PC-9 (cell line): ENCODE measurements around the gene SAMD14. TPM values are rescaled to one million over a fixed set of nuclear protein-coding genes. Genes with fewer than 3 reads are reported as not detected.
A peak's percentile ranks its signal among the peaks of the same experiment; 100 is the strongest.

ENCODE experiments used
- BruUV-seq: library from RNA; stranded (reverse); fragments of 400-500 nt; replicated peaks from 2 replicates; lab custom pipeline; 2021; lab: Mats Ljungman, UMichigan
- CTCF ChIA-PET: fragments of 300-600 bp; sonication (Branson Sonifier 250); formaldehyde crosslinking; loops from one replicate; lab custom pipeline; 2022; ENCODE audit warnings: antibody characterized with exemption; lab: Charles Lee
- POLR2A ChIA-PET: fragments of 300-600 bp; sonication (Branson Sonifier 250); formaldehyde crosslinking; loops from one replicate; lab custom pipeline; 2022; ENCODE audit warnings: antibody characterized with exemption; ENCODE audit not compliant: unreplicated experiment; lab: Charles Lee
- DNase-seq, 2 experiments: peaks; one replicate each; pipeline versions ENCODE4 v3.0.0 to v3.0.0-alpha.2; 2015 to 2022; ENCODE audit warnings: mixed read lengths in 1 of 2
- H2AFZ ChIP-seq: fragments of 200-600 bp; sonication (generic); 2 replicates; pipeline ENCODE4 v1.8.1; 2017; ENCODE audit warnings: antibody characterized with exemption
- H3F3A ChIP-seq: fragments of 200-600 bp; sonication (generic); 2 replicates; pipeline ENCODE4 v1.8.1; 2017; ENCODE audit warnings: antibody characterized with exemption, mild to moderate bottlenecking, low read depth; ENCODE audit not compliant: insufficient read depth
- H3K27ac ChIP-seq: fragments of 200-600 bp; sonication (generic); 2 replicates; pipeline ENCODE4 v1.6.1; 2016; ENCODE audit warnings: mixed run types
- H3K27me3 ChIP-seq: fragments of 200-600 bp; sonication (generic); 2 replicates; pipeline ENCODE4 v1.6.1; 2016; ENCODE audit warnings: low read depth, mixed run types; ENCODE audit not compliant: insufficient read depth
- H3K36me3 ChIP-seq: fragments of 200-600 bp; sonication (generic); 2 replicates; pipeline ENCODE4 v1.6.1; 2016; ENCODE audit warnings: low read depth, mixed run types
- H3K4me1 ChIP-seq: fragments of 200-600 bp; sonication (generic); replicated peaks from 2 replicates; pipeline ENCODE4 v1.6.1; 2016; ENCODE audit warnings: mixed run types; ENCODE audit not compliant: insufficient read depth
- H3K4me2 ChIP-seq: fragments of 200-600 bp; sonication (generic); 2 replicates; pipeline ENCODE4 v1.6.1; 2017; ENCODE audit warnings: mixed run types
- H3K4me3 ChIP-seq: fragments of 200-600 bp; sonication (generic); 2 replicates; pipeline ENCODE4 v1.6.1; 2016; ENCODE audit warnings: mixed run types
- H3K79me2 ChIP-seq: fragments of 200-600 bp; sonication (generic); 2 replicates; pipeline ENCODE4 v1.6.1; 2017; ENCODE audit warnings: low read depth, mixed run types
- H3K9me2 ChIP-seq: fragments of 200-600 bp; sonication (generic); 2 replicates; pipeline ENCODE4 v1.8.1; 2017; ENCODE audit warnings: mild to moderate bottlenecking; ENCODE audit not compliant: insufficient read depth
- H3K9me3 ChIP-seq: fragments of 200-600 bp; sonication (generic); 2 replicates; pipeline ENCODE4 v1.8.1; 2016; ENCODE audit warnings: low read depth; ENCODE audit not compliant: insufficient read depth
- H4K20me1 ChIP-seq: fragments of 200-600 bp; sonication (generic); 2 replicates; pipeline ENCODE4 v1.8.1; 2017; ENCODE audit not compliant: insufficient read depth
- EZH2 ChIP-seq: fragments of 200-600 bp; sonication (generic); IDR thresholded peaks from 2 replicates; pipeline ENCODE4 v1.8.0; 2017; ENCODE audit warnings: antibody characterized with exemption, low read depth
- intact Hi-C: fragments of 100-400 bp; cut with micrococcal nuclease; formaldehyde crosslinking; loops from one replicate; pipeline ENCODE4 v1.10.0; 2022; ENCODE audit not compliant: unreplicated experiment
- total RNA-seq: library from RNA; stranded (reverse); gene quantifications from 2 replicates; pipeline ENCODE4 v1.2.3, GENCODE V29; 2021
- TF ChIP-seq, protein P1 (sequence below): fragments of 200-600 bp; sonication (generic); conservative IDR thresholded peaks from 2 replicates; pipeline ENCODE4 v1.6.1; 2017; ENCODE audit warnings: mixed run types, antibody characterized with exemption, mild to moderate bottlenecking, moderate library complexity

The SAMD14 gene
- total RNA-seq, 1 experiment from 2014 or later: 0.17 TPM

DNA sequence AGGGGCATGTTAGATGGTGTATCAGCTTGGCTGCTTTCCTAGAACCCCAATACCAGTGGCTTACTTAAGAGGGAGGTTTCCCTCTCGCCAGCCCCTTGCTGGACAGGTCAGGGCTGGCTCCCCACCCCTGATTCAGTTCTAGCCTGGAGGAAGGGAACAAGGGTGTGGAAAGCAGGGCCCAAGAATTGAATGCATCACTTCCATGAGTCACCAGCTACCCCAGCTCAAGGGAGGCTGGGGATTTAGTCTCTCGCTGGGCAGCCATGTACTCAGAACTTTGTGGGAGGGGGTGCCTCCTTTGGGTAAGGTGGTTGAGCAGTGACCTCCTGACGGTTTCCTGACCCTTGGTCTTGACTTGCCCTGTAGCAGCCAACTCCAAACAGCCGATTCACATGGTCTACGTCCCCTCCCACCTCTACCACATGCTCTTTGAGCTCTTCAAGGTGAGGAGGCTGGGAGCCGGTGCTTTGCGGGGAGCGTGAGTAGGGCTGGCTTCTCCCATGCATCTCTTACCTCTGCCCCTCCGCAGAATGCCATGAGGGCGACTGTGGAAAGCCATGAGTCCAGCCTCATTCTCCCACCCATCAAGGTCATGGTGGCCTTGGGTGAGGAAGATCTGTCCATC lies 22.1 kb downstream of the SAMD14 start:
- Histone ChIP-seq H3K4me2 (peak overlapping the region; percentile 11; the same call in 1 of the 2 replicates), H3K4me1 (peaks cover 23% of the 10 kb centered on the region), H3K27ac (no peak overlapping the region), H3K36me3 (no peaks in the 10 kb centered on the region), H3F3A (peaks cover 5% of the 10 kb centered on the region; the same call in 1 of the 2 replicates), H3K9me2 (no peaks in the 10 kb centered on the region), H3K27me3 (no peaks in the 10 kb centered on the region), H3K79me2 (0 out of 2 replicates have a peak, but pooled peaks cover under 1% of the 10 kb centered on the region), H3K9me3 (no peaks in the 10 kb centered on the region), H2AFZ (no peak overlapping the region), H4K20me1 (no peaks in the 10 kb centered on the region), H3K4me3 (no peak overlapping the region)
- no TSS peak for BruUV-seq
- intact Hi-C loops: no loop called here
- POLR2A ChIA-PET: interaction anchor here (0.6 kb wide), 1 partner anchor 25 kb away, joined by 3 read pairs; no protein-coding TSS in a partner anchor
- TF ChIP-seq, protein P1, sequence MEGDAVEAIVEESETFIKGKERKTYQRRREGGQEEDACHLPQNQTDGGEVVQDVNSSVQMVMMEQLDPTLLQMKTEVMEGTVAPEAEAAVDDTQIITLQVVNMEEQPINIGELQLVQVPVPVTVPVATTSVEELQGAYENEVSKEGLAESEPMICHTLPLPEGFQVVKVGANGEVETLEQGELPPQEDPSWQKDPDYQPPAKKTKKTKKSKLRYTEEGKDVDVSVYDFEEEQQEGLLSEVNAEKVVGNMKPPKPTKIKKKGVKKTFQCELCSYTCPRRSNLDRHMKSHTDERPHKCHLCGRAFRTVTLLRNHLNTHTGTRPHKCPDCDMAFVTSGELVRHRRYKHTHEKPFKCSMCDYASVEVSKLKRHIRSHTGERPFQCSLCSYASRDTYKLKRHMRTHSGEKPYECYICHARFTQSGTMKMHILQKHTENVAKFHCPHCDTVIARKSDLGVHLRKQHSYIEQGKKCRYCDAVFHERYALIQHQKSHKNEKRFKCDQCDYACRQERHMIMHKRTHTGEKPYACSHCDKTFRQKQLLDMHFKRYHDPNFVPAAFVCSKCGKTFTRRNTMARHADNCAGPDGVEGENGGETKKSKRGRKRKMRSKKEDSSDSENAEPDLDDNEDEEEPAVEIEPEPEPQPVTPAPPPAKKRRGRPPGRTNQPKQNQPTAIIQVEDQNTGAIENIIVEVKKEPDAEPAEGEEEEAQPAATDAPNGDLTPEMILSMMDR: no peak
- TF ChIP-seq EZH2: no peak
- peak; percentile 51 to 71 for DNase-seq
- CTCF ChIA-PET: interaction anchor here (0.6 to 1.8 kb wide), 2 partner anchors 14 to 16 kb away, joined by 4 to 9 read pairs; no protein-coding TSS in a partner anchor

DNA sequence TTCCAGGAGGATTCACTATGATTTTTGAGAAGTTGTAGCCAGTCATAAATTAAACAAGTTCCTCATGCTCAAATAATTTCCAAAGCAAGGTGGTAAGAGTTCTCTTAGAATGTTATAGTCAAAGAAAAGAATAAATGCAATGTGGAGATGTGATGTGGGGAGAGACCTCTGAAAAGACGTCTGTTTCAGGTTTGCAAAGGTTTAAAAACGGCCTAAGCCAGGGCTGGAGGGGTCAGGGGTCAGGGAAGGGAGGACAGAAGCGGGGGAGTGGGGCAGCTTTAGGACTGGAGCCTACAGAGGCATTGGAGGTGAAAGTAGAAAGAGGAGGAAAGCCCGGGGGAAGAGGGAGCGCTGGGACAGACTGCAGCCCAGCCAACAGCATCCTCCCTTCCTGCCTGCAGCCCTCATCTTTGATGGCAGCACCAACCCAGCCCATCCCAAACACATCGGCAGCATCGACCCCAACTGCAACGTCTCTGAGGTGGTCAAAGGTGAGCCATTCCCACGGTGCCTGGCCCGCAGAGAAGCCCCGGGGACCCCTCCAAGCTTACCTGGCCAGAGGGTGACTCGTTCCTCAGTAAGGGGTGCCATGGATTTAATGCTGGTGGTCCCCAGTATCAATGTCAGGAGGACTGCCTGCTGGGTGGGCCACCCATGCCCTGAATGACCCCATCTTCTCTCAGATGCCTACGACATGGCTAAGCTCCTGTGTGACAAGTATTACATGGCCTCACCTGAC lies 23.4 kb downstream of the SAMD14 start:
- Histone ChIP-seq H2AFZ (no peak overlapping the region), H3F3A (peaks cover 11% of the 10 kb centered on the region), H3K4me3 (no peak overlapping the region), H3K27ac (no peak overlapping the region), H4K20me1 (peaks cover under 1% of the 10 kb centered on the region; the same call in 1 of the 2 replicates), H3K9me2 (no peaks in the 10 kb centered on the region), H3K36me3 (no peaks in the 10 kb centered on the region), H3K27me3 (no peaks in the 10 kb centered on the region), H3K4me1 (peaks cover 31% of the 10 kb centered on the region), H3K9me3 (no peaks in the 10 kb centered on the region), H3K79me2 (peaks cover 5% of the 10 kb centered on the region; the same call in 1 of the 2 replicates), H3K4me2 (no peak overlapping the region)
- intact Hi-C loops: no loop called here
- no peak for DNase-seq
- TF ChIP-seq, protein P1: no peak
- TF ChIP-seq EZH2: no peak
- POLR2A ChIA-PET: interaction anchor here (0.5 kb wide), 1 partner anchor 543 kb away, joined by 3 read pairs; no protein-coding TSS in a partner anchor
- CTCF ChIA-PET: no interaction called here
- no TSS peak for BruUV-seq

DNA sequence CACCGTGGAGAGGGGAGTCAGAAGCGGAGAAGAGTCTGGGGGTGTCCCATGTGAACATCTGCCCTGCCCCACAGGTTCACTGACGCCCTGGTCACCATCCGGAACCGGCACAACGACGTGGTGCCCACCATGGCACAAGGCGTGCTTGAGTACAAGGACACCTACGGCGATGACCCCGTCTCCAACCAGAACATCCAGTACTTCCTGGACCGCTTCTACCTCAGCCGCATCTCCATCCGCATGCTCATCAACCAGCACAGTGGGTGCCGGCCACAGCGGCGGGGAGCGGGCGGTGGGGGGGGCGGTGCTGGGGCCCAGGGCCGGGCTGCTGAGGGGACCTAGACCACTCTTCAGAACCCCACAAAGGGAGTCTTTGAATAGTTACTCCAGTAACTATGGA lies 24.1 kb downstream of the SAMD14 start:
- TF ChIP-seq, protein P1: no peak
- no peak for TF ChIP-seq EZH2
- DNase-seq: no peak
- ChIA-PET POLR2A (interaction anchor here (0.5 kb wide), 1 partner anchor 544 kb away, joined by 3 read pairs; no protein-coding TSS in a partner anchor), CTCF (no interaction called here)
- H3F3A ChIP-seq: peaks cover 18% of the 10 kb centered on the region
- peaks cover 5% of the 10 kb centered on the region; the same call in 1 of the 2 replicates for H3K79me2 ChIP-seq
- intact Hi-C loops: no loop called here
- H3K4me2 ChIP-seq: no peak overlapping the region
- H4K20me1 ChIP-seq: peaks cover 6% of the 10 kb centered on the region; the same call in 1 of the 2 replicates
- H2AFZ ChIP-seq: no peak overlapping the region
- H3K36me3 ChIP-seq: no peaks in the 10 kb centered on the region
- H3K9me2 ChIP-seq: no peaks in the 10 kb centered on the region
- H3K27me3 ChIP-seq: no peaks in the 10 kb centered on the region
- peaks cover 39% of the 10 kb centered on the region for H3K4me1 ChIP-seq
- no peak overlapping the region for H3K27ac ChIP-seq
- BruUV-seq: no TSS peak
- H3K9me3 ChIP-seq: no peaks in the 10 kb centered on the region
- no peak overlapping the region for H3K4me3 ChIP-seq
